ENCODE measurements around the gene SHH. TPM values are rescaled to one million over a fixed set of nuclear protein-coding genes. Genes with fewer than 3 reads are reported as not detected.
A peak's percentile ranks its signal among the peaks of the same experiment; 100 is the strongest.

SHH gene
- total and polyA plus RNA-seq, 2 of the 13 experiments (the other 11 are each of a cell fraction or from before 2014, with no cell fraction given), result 1.9 to 3.4 TPM

- TF ChIP-seq REST (IDR thresholded peaks at IDR 0.05; ENCODE audit: borderline replicate concordance in 1 of 2, low read depth in 1 of 2, low read length in 2 of 2) (no peak), ZBTB33 (CRISPR knock-in tag; IDR thresholded peaks at IDR 0.05) (no peak), ZNF7 (CRISPR knock-in tag; IDR thresholded peaks at IDR 0.05) (no peak), ZNF629 (CRISPR knock-in tag; conservative IDR thresholded peaks at IDR 0.05) (no peak), SNAPC2 (CRISPR knock-in tag; IDR thresholded peaks at IDR 0.05) (no peak), NAIF1 (CRISPR knock-in tag; IDR thresholded peaks at IDR 0.05; ENCODE audit: borderline replicate concordance) (no peak), TFDP2 (CRISPR knock-in tag; IDR thresholded peaks at IDR 0.05) (no peak), PHF21A (CRISPR knock-in tag; IDR thresholded peaks at IDR 0.05) (0 out of 2 replicates have a peak, but pooled peaks have one; percentile 56), ARID4A (CRISPR knock-in tag; IDR thresholded peaks at IDR 0.05; ENCODE audit: borderline replicate concordance) (peak; percentile 53; the same call in 1 of the 2 replicates), TEF (CRISPR knock-in tag; IDR thresholded peaks at IDR 0.05) (no peak), RXRB (CRISPR knock-in tag; IDR thresholded peaks at IDR 0.05; ENCODE audit: borderline replicate concordance) (peak; percentile 49; the same call in 1 of the 2 replicates), ZNF121 (CRISPR knock-in tag; IDR thresholded peaks at IDR 0.05) (0 out of 2 replicates have a peak, but pooled peaks have one; percentile 16), BHLHE40 (IDR thresholded peaks at IDR 0.05; ENCODE audit: low read length) (no peak), HBP1 (CRISPR knock-in tag; IDR thresholded peaks at IDR 0.05; ENCODE audit: low read depth) (no peak), PITX1 (CRISPR knock-in tag; IDR thresholded peaks at IDR 0.05) (peak; percentile 28; the same call in 1 of the 2 replicates)
These were observed 862 bp upstream of the SHH start (continued) for GRCh38 chr7:155813125-155813524.

Measured in HepG2 (cell line).